ENCODE data around the gene BMS1. TPM values are rescaled to one million over a fixed set of nuclear protein-coding genes. Genes with fewer than 3 reads are reported as not detected.

The BMS1 gene
- total RNA-seq, 2 donors from 2014 or later: 8.8 to 18.7 TPM

DNA sequence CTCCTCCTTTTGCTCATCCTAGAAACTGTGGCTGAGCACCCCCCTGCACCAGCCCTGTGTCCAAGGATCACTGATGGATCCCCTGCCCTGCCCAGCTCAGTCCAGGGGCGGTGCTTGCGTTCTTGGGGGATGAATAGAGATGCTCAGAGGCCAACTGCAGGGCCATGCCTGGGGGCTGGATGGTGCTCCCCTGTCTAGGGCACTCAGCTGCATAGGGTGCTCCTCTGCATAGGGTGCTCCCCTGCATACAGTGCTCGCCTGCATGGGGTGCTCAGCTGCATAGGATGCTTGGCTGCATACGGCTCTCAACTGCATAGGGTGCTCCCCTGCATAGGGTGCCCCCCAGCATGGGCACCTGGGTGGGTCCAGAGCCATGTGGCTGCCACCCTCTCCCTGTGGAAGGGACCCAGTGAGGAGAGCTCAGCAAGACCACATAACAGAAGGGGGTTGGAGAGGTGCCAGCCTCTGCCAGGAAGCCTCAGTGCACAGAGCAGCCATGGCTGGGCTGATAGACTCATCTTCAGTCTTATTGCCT, 95.0 kb downstream of the BMS1 start:
- TF ChIP-seq, protein P1, sequence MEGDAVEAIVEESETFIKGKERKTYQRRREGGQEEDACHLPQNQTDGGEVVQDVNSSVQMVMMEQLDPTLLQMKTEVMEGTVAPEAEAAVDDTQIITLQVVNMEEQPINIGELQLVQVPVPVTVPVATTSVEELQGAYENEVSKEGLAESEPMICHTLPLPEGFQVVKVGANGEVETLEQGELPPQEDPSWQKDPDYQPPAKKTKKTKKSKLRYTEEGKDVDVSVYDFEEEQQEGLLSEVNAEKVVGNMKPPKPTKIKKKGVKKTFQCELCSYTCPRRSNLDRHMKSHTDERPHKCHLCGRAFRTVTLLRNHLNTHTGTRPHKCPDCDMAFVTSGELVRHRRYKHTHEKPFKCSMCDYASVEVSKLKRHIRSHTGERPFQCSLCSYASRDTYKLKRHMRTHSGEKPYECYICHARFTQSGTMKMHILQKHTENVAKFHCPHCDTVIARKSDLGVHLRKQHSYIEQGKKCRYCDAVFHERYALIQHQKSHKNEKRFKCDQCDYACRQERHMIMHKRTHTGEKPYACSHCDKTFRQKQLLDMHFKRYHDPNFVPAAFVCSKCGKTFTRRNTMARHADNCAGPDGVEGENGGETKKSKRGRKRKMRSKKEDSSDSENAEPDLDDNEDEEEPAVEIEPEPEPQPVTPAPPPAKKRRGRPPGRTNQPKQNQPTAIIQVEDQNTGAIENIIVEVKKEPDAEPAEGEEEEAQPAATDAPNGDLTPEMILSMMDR (IDR thresholded peaks at IDR 0.05): no peak
- H3K4me1 ChIP-seq (ENCODE audit: control insufficient read depth in 1 of 2, low read depth in 2 of 2): no peaks in the 10 kb centered on the region
- no peaks in the 10 kb centered on the region for H3K36me3 ChIP-seq
- DNase-seq (ENCODE audit: low spot score) (no peak), ATAC-seq (ENCODE audit: insufficient number of reproducible peaks, low FRiP score, low read depth) (no peak)
- H3K9me3 ChIP-seq: no peaks in the 10 kb centered on the region
- H3K27ac ChIP-seq: no peak overlapping the region
- H3K4me3 ChIP-seq: no peak overlapping the region
- no peaks in the 10 kb centered on the region for H3K27me3 ChIP-seq (replicated peaks; ENCODE audit: insufficient read depth)

DNA sequence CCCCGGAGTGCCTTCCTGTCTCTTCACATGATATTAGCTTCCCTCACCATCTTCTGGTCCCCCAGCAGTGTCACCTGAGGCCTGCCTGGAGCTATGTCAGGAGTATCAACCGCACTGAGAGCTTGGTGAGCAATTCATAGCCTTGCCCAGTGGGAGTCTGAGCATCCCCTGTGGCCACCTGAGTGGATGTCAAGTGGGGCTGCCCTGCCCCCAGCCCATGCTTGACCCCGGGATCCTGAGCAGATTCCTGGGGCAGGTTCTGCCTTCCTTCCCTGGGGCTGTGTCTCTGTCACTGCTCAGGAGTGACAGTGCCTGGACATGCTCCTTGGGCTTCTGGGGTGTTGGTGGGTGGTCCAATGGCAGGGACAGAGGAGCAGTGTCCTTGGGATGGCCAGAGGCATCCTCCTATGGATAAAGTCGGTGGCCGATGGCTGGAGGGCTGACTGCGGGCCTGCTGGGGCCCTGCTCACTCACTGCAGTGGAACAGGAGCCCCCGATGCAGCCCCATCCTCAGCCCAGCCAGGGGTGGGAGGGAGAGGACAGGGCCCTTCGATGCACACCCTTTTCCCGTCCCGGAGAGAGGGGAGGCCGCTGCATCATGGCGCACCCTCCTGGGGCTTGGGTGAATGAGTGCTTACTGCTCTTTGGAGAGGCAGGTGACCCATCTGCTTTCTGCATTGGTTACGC, 95.7 kb downstream of the BMS1 start:
- ATAC-seq (ENCODE audit: insufficient number of reproducible peaks, low FRiP score, low read depth): no peak
- TF ChIP-seq, protein P1 (IDR thresholded peaks at IDR 0.05): no peak
- H3K27me3 ChIP-seq (replicated peaks; ENCODE audit: insufficient read depth): no peaks in the 10 kb centered on the region
- no peaks in the 10 kb centered on the region for H3K36me3 ChIP-seq
- H3K4me3 ChIP-seq: no peak overlapping the region
- no peaks in the 10 kb centered on the region for H3K4me1 ChIP-seq (ENCODE audit: control insufficient read depth in 1 of 2, low read depth in 2 of 2)
- no peaks in the 10 kb centered on the region for H3K9me3 ChIP-seq
- DNase-seq (ENCODE audit: low spot score): no peak
- H3K27ac ChIP-seq: no peak overlapping the region

DNA sequence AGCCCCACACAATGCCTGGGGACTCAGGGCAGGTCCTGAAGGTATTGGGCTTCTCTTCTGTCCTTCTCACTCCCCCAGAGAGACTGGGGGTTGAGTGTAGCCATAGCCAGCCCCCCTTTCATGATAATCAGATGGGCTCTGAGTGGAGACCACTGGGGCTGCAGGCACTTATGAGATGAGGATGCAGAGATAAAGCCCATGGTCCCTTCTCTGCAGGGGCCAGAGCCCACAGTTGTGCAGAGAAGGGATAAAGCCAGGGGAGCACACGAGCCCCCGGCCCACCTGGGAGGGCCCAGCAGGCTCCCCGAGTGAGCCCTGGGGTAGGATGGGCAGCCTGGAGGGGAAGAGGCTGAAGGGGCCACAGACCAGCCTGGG, 96.2 kb downstream of the BMS1 start:
- TF ChIP-seq, protein P1 (IDR thresholded peaks at IDR 0.05): no peak
- Histone ChIP-seq H3K4me3 (no peak overlapping the region), H3K27me3 (replicated peaks; ENCODE audit: insufficient read depth) (no peaks in the 10 kb centered on the region), H3K4me1 (ENCODE audit: control insufficient read depth in 1 of 2, low read depth in 2 of 2) (no peaks in the 10 kb centered on the region), H3K27ac (no peak overlapping the region), H3K36me3 (no peaks in the 10 kb centered on the region), H3K9me3 (no peaks in the 10 kb centered on the region)
- DNase-seq (ENCODE audit: low spot score): no peak
- ATAC-seq (ENCODE audit: insufficient number of reproducible peaks, low FRiP score, low read depth): no peak

DNA sequence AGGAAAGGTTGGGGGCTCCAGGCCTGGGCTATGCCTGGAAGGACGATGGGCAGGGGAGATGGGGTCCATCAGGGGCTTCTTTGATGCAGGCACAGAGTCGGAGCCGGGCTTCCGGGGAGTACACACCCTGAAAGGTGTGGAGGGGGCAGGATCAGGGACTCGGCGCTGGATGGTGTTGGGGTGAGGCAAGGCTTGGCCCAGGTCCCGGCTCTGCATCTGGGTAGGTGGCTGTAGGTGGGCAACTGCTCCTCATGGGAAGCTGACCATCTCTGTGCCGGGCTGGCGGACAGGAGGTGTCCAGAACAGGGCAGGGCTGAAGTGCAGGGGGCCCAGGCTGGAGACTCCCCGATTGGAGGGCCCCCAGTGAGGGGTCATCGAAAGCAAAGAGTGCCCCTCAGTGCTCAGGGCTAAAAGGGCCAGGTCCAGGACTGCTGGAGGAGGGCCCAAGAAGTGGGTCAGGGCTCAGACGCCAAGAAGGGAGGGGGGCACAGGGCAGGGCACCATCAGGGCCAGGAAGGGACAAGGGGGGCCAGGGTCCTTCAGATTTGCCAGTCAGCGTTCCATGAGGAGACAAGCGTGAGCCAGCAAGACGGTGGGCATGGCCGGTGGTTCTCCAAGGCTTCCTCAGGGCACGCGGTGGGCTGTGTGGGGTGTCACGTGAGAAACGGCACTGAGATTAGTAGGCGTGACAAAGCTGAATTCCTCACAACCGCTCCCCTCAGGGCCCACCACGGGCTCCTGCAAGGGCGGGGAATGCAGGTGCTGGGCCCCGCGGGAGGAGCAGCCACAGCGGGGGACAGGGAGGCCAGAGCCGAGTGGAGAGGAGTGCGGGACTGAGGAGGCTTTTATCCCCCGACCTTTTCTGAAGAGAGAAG, 97.0 kb downstream of the BMS1 start:
- H3K9me3 ChIP-seq: no peaks in the 10 kb centered on the region
- H3K36me3 ChIP-seq: no peaks in the 10 kb centered on the region
- no peak overlapping the region for H3K27ac ChIP-seq
- ATAC-seq (ENCODE audit: insufficient number of reproducible peaks, low FRiP score, low read depth): no peak
- TF ChIP-seq, protein P1 (IDR thresholded peaks at IDR 0.05): no peak
- H3K4me1 ChIP-seq (ENCODE audit: control insufficient read depth in 1 of 2, low read depth in 2 of 2): no peaks in the 10 kb centered on the region
- H3K27me3 ChIP-seq (replicated peaks; ENCODE audit: insufficient read depth): no peaks in the 10 kb centered on the region
- H3K4me3 ChIP-seq: no peak overlapping the region
- DNase-seq (ENCODE audit: low spot score): no peak

DNA sequence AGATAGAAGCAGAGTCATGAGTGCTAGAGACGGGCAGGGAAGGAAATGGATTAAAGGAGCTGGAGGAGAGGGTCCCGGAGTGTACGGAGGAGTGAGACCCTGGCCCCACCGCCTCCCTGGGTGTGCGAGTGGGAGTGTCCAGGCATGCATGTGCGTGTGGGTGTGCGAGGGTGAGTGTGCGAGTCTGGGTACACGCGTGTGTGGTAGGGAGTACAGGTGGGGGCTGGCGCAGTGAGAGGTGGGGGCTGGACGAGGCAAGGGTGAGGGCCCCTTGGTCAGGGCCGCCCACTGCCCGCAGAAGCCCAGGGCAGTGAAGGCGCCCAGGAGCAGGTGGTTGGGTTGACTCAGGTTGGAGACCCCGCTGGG, 97.6 kb downstream of the BMS1 start:
- TF ChIP-seq, protein P1 (IDR thresholded peaks at IDR 0.05): no peak
- Histone ChIP-seq H3K36me3 (no peaks in the 10 kb centered on the region), H3K9me3 (no peaks in the 10 kb centered on the region), H3K4me1 (ENCODE audit: control insufficient read depth in 1 of 2, low read depth in 2 of 2) (no peaks in the 10 kb centered on the region), H3K27ac (no peak overlapping the region), H3K4me3 (no peak overlapping the region), H3K27me3 (replicated peaks; ENCODE audit: insufficient read depth) (no peaks in the 10 kb centered on the region)
- ATAC-seq (ENCODE audit: insufficient number of reproducible peaks, low FRiP score, low read depth): no peak
- no peak for DNase-seq (ENCODE audit: low spot score)

Data from thoracic aorta (tissue), 2 donors.